Stimulated activated CD8-positive, alpha-beta memory T cell treated with anti-CD3 and anti-CD28 coated beads, Interleukin-15, amount 100 ng/mL, for 24 hours (primary cell): Measurements from ENCODE around the gene CCDC167.

ENCODE experiments used
- DNase-seq: peaks from one replicate; pipeline ENCODE4 v3.0.0-alpha.2; 2020; ENCODE audit warnings: low read depth

Gene CCDC167

DNA sequence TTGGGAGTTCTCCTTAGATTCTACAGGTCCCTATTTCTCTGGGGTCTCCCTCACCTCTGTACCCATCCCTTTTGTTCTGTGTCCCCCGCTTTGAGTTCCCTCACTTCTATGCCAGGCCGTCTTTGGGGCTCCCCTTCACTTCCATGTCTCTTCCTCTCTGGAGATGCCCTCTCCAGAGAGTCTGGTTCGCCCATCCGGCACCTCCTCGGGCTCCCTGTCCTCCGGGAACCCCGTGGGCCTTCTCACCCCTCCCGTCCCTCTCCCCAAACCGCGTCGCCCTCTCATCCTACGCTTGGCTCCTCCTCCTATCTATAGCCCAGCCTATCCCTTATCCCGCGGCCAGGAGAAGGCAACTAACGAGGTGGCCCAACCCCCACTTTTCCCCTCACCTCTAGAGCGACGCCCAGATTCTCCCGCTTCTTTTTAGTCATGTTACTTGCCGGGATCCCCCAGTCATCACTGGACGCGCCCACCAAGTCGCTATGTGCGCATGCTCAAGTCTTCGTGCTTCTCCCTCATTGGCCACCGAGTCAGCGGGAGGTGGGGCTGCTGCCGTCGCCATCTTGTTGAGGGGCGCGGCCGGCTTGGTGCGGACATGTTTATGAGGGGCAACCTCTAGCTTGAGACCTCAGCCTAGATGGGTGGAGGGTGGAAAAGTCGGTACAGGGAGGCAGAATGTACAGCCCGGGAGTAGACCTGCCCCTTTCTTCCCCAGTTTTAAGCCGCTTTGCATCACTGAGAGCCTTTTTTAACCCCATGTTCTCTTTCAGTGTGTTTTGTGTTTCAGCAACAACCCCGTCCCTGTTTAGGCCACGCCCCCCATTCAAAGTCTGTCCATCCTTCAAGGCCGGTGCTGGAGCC lies at the start of gene CCDC167:
CCDC167 (minus strand) TSS at position 461 of the 861 bp plus-strand sequence; CDS start at position 431, 30 bp downstream.
- peak; percentile 89 for DNase-seq

DNA sequence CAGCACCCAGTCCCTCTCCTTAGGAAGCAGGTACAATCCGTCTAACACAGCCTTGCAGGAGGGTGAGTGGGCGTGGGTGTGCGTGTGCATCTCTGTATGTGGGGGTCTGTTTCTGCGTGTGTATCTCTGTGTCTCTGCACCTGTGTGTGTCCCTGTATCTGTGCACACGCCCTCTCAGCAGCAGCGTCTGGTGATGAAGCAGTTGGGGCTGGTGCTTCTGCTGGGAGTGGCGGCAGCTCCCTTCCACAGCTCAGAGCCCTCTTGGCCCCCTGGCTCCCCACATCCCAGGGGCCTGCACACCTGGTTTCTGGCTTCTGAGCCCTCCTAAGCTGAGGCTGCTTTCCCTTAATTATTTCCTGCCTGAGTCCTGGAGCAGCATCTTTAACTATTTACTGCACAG lies 49.5 kb upstream of the CCDC167 start:
- DNase-seq, result no peak

DNA sequence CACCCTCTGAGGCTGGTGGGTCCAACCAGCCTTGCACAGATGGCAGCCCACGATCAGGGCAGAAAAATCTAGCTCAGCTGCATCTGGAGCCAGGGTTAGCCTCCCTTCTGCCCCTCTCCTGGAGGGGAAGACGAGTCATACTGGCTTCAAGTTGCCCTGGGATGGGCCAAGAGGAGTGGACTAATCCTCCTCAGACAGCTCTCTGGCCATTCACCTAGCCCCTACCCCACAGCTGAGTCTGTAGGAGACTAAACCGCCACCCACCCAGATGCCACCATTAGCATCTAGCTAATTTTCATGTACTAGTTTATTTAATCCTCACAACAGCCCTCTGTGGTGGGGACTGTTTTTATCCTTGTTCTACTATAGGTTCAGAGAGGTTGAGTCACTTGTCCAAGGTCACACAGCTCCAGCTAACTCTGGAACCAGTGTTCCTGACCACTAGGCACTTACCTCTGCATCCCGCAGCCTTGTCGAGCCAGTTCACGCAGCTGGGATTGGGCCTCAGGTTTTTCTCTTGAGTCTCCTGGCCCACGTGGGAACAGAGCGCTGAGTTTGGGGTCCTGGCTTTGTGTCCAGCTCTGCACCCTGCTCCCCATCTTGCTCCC lies 48.5 kb upstream of the CCDC167 start:
- DNase-seq, result no peak

DNA sequence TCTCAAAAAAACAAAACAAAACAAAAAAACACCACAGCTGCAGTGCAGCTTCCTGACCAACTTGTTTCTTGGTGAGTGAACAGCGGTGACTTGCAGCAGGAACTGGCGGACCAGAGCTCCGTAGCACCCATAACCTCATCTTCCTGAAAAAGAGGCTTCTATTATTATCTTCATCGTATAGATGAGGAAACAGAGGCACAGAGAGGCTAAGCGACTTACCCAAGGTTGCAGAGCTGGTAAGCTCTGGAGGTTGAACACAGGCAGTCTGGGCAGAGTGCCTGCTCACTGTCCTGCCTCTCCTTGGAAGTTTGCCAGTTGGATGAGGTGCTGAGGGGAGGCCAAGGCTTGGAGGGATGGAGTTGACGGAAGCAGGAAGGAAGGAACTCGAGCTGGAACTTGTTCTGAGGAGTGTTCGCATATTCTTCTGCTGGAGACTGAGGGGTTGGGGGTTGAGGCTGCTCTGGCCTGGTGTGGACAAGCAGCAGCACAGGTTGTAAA lies 47.9 kb upstream of the CCDC167 start:
- DNase-seq, result no peak

DNA sequence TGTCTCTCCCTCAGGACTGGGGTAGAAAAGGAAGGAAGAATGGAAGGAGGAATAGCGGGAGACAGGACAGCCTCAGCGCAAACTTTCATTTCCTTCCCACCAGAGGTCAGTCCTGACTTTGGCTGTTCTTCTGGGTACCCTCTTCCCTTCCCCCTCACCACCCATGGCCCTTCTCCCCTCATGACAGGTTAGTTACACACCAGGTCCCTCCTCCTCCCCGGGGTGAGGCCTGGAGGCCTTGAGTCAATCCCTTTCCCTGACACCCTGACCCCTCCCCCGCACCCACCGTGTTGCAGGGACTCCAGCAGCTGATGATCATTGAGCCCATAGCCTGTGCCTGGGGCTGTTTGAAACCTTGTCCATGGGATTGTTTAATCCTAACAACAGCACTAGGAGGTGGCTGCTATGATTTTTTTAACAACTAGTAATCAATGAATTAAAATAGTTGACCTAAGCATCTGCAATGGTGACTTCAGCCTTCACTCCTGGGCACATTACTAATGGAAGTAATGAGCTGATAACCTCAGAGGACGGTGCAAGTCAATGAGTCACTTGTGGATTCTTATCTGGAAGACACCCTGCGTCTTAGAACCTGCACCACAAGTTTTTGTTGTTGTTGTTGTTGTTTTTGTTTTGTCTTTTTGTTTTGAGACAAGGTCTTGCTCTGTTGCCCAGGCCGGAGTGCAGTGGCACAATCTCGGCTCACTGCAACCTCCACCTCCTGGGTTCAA lies 46.6 kb upstream of the CCDC167 start:
- DNase-seq, result no peak

DNA sequence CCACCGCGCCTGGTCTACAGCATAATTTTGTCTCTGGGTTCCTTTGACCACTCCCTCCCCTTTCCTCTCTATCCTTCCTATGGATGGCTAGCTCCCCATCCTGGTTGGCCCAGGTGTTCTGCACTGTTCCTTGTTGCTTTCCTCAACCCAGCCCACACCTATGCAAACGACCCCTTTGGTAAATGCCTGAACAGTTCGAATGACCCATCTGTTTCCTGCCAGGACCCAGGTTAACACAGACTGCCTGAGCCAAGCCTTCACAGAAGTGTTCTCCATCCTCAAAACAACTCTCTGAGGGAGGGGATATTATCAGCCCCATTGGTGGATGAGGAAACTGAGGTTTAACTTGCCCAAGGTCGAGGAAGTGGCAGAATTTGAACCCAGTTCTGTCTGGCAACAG lies 44.8 kb upstream of the CCDC167 start:
- DNase-seq, result no peak

DNA sequence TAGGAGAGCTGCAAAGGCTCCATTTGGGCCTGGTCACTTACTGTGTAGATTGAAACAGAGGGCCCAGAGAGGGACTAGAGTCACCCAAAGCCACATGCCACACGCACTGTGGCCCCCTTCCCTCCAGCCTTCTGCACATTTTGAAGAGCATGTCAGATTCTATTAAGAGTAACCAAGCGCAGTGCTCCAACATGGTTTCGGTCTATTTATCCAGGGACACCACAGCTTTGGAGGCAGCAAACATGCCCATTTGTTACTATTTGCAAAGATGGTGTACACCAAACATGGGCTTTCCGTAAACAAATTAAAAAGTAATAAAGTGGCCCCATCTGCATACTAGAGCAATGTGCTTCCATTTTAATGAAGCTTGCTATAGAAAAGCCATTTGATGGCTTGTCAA lies 43.7 kb upstream of the CCDC167 start:
- DNase-seq, result no peak

DNA sequence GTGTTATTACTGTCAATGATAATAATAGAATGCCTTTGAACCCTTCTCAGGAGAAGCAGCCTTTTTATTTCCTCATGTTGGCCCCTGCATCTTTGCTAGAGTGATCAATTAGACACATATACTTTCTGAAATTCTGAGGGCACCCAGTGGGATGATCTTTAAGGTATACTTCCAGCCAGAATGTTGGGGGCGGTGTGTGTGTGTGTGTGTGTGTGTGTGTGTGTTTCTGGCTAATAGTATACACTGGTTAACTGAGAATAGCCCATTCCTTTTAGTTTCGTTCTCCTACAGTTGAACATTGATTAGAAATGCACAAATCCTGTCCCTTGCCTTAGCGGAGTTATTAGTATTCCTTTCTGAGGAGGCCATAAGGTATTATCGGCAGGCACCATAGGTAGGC lies 41.7 kb upstream of the CCDC167 start:
- no peak for DNase-seq

DNA sequence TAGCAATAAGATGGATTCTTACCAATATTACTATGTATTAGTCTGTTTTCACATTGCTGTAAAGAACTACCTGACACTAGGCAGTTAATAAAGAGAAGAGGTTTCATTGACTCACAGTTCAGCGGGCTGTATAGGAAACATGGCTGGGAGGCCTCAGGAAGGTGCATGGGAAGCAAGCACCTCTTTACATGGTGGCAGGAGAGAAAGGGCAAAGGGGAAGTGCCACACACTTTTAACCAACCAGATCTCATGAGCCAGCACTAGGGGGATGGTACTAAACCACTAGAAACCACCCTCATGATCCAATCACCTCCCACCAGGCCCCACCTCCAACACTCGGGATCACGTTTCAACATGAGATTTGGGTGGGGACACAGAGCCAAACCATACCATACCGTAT lies 40.7 kb upstream of the CCDC167 start:
- no peak for DNase-seq

DNA sequence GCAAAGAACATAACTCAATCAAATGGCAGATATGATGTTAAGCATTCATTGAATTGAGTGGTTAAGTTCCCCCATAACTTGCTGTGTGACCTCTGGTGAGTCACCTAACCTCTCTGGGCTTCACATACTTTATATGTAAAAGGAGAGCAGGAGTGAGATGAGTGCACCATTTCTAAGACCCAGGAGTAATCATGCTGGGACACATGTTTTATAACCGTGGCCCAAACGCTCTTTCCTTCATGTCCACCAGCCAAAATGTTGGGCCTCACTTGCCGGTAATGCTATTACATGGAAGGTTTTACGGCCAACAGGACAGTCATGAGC lies 40.3 kb upstream of the CCDC167 start:
- no peak for DNase-seq

DNA sequence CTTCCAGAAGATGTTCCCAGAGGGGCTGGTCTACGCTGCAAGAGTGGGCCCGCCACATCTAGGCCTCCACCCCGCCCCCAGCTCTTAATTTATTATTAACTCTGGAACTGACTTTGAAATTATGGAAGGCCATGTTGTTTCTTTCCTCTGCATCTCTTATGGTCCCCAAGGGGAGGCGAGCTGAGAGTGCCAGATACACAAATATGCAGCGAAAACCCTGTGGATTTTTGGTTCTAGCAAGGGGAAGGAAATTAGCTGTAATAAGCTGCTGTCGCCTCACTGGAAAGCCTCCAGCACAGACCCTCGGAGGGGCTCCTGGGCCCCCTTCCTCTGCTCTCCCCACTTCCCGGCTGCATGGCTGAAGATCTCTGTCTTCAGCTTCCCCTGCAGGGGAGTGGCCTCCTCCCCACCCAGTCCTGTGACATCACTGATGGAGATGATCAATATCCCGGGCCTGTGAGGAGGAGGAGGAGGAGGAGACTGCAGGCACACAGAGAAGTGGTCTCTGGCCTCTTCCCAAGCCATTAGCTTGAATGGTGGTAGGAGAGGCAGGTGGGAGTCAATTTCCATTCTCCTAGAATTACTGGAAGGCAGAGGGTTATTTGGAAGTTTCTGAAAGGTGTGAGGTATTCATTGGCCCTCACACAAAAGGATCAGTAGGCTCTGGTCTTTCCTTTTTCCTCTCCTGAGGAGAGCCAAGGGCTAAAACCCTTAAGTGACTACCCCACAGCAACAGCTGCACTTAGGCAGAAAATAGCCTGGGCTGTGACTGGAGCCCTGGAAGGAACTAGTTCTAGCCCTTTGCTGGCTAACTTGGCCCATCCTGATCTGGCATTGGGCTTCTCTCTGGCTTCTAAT lies 39.7 kb upstream of the CCDC167 start:
- DNase-seq, result no peak

DNA sequence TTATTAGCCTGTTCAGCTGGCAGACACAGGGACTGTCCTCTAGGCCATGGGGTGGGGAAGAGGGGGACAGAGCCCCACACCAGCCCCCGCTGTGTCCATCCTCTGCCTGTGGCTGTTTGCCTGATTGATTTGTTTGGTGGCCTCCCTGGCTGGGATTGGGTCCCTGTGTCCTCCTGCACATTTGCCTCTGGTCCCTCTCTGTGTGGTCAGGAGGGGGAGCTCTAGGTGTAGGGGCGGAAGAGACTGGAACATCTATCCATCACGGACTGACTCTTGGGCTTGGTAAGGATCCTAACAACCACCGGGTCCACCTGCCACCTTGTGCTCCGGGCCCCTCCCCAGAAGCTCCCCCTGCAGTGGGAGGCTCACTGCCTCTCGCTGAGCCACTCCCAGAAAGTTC lies 38.4 kb upstream of the CCDC167 start:
- DNase-seq, result no peak

DNA sequence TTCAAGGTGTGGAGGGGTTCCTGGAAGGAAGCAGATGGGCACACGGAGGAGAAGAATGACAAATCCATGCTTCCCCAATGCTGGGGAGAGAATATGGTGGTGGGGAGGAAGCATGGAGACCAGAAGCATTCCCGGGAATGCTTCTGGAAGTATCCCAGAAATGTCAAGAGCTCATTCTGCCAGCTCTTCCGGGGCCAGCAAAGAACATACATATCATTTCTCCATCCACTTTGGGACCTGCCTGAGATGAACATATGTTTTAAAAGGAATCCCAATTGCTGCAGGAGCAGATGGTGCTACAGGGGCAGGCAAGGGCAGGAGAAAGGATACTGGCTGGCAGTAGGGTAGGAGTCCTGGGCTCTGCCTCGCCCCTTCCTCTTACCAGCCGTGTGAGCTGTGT lies 37.9 kb upstream of the CCDC167 start:
- no peak for DNase-seq

DNA sequence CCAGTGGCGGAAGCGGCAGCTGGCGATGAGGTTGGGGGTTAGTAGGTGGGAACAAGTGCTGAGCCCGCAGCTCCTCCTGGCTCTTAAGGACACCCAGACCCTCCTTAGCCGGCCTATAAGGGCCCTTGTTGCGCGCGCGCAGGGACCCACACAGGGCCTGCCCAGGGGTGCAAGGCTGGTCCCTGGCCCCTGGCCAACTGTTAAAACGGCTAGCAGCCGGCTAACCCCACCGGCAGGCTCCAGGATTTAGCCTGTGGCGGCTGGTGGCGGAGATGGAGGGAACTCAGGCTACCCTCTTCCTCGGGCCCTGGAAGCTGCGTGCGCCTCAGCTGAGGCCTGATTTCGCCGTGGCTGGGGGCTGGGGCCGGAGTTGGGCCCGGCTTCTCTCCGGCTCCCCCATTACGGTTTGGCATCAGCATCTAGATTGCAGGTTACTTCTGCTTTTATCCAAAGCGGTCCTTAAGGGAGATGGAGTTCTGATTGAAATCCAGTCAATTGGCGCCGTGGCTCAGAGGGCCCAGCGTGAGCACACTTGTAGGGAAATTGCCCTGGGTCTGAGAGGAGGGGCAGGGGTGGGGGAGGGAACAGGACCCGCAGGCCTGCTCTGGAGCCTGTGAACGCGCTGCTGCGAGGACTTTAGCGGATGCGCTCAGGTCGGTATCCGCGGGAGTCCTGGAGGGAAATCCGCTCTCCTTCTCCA lies 36.9 kb upstream of the CCDC167 start:
- DNase-seq, result no peak

DNA sequence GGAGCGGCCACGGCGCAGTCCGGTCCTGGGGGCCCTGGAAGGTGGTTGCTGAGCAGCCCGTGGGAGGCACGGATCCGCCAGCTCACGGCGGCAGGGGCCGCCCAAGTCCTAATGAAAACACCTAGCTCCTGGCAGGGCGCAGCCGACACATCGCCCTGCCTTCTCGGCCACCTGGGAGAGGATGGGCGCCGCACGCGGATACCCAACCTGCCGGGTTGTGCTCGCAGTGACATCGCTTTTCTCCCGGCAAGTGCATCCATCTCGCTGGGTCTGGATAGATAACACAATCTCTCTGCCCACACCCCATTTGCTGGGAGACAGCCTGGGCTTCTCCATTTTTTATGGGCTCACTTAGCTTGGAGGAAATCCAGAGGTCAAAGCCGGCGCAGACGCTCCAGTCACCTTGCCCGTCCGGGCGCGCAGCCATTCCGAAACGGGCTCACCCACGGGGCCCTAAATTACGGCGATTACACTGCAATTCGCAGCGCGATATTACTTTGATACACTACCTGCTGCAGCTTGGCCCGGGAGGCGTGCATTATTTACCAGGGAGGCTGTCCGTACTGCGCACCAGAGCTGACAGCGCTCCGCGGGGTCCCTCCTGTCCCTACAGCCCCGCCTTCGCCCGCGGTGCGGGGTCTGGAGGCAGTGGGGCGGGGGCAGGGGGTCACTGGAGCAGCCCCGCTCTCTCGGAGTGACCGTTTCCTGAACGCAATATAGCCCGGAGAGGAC lies 36.2 kb upstream of the CCDC167 start:
- no peak for DNase-seq

DNA sequence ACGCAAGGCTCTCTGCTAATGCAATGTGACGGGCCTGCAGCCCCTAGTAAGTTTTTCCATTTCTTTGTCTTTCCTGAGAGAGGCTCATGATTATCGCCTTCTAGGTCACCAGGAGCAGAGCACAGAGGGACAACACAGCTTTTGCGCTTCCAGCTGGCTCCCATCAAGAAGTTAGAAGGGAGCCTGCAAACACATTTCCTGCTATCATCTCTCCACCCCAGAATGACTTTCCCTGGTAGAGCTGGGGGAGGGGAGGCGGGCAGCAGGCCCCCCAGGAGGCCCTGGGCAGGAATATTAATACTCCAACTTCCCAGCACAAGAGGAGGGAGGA lies 35.7 kb upstream of the CCDC167 start:
- DNase-seq, result no peak

DNA sequence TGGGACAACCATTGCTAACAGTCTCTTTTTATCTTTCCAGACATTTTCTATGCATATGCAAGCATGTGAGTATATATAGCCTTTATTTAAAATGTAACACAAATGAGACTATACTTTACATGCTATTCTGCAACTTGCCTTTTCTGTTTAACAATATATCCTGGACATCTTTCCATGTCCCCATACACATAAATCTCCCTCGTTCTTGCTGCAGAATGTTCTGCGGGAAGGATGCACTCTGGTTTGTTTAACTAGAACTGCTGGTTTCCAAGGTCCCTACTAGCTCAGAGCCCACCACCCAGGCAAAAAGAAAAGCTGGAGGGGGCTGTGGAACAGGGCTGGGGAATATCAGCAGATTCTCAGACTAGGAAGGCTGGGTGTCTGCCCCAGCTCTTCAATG lies 35.2 kb upstream of the CCDC167 start:
- no peak for DNase-seq

DNA sequence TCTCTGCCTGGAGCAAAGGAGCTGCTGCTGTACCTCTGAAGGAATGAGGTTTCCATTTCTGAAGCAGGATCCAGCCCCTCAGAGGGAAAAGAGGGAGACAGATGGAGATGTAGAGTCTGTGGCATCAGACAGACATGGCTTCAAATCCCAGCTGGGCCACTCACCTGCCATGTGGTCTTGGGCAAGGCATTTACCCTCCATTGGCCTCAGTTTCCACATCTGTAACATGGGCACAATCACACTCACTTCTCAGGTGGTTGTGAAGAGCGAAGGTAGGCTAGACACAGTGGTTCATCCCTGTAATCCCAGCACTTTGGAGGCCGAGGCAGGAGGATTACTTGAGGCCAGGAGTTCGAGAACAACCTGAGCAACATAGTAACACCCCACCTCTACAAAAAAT lies 32.4 kb upstream of the CCDC167 start:
- DNase-seq, result no peak

DNA sequence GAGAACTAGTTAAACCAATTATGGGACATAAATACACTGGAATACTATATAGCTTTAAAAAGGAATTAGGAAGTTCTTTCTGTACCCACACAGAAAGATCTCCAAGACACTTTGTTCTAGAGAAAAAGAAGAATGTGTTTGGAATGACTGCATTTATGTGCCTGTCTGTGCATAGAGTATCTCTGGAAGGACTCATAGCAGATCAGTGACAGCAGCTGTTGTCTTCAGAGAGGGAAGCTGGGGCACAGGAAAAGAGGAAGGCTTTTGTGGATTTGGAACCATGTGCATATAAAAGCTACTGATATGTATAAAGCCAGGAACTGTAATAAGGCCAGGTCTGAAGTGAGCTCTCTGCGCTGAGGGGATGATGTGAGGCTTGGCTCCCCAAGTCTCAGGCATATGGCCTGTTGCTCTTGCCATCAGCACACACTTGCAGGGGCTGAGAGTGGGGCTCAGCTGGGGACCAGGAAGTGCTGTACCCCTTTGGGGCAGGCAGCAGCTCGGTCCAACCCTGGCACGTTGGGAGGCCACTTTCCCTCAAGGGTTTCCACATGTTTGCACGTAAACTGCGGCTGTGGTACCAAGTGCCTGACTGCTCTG lies 31.8 kb upstream of the CCDC167 start:
- DNase-seq, result no peak

DNA sequence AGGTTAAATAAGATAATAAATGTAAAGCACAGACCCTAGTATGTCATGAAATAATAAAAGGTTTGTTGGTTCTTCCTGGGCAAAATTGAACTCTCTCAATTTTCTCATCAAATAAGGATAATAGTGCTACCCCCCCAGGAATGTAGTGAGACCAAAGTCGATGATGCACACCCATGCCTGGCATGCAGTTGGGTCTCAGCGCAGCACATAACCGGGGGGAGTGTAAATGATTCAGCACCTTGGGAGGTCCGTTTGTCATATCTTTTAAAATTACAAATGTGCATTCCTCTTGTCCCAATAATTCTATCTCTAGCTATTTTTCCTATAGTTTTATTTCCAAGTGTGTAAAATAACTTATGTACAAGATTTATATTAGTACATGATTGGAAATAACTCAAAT lies 31.3 kb upstream of the CCDC167 start:
- DNase-seq, result no peak

DNA sequence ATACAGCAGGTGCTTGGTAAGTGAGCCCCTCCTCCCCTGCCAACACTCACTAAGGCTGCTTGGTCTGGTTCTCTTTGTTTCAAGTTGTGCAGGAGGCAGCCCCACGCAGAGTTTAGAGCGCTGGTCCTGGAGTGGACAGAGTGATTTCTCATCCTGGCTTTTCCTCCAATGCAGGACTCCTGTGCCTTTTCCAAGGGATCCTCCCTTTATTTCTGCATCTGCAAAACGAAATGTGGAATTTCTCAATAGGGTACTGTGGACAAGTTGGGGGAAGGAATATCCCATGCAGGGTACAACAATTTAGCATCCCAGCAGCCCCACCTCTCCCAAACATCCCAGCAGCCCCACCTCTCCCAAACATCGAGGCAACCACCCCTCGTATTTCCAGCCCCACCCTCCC lies 30.6 kb upstream of the CCDC167 start:
- DNase-seq, result no peak
